GM18873 (cell line): Measurements from ENCODE around the gene PSTPIP1.

Source experiments
- ATAC-seq: cut with Tn5 transposase; IDR thresholded peaks from one replicate; pipeline ENCODE4 v1.9.1; 2021; ENCODE audit warnings: mild to moderate bottlenecking, moderate library complexity, moderate number of reproducible peaks; ENCODE audit not compliant: unreplicated experiment, low FRiP score

The PSTPIP1 gene

GRCh38 chr15:77064063-77064462 is 69.1 kb downstream of the PSTPIP1 start:
- ATAC-seq: no peak

- no peak for ATAC-seq
Measured at GRCh38 chr15:77064539-77065308, 69.8 kb downstream of the PSTPIP1 start.

GRCh38 chr15:77066971-77067690 is 72.2 kb downstream of the PSTPIP1 start:
- no peak for ATAC-seq

- no peak for ATAC-seq
Measured at GRCh38 chr15:77067691-77068367, 72.9 kb downstream of the PSTPIP1 start.

- no peak for ATAC-seq
Measured at GRCh38 chr15:77068633-77069032, 73.7 kb downstream of the PSTPIP1 start.

- no peak for ATAC-seq
Measured at GRCh38 chr15:77069521-77070121, 74.7 kb downstream of the PSTPIP1 start.

- ATAC-seq: no peak
Measured at GRCh38 chr15:77070180-77070494, 75.2 kb downstream of the PSTPIP1 start.

- peak; percentile 81 for ATAC-seq
Measured at GRCh38 chr15:77070495-77071304, 75.8 kb downstream of the PSTPIP1 start, which contains the start of gene TSPAN3. TSS of gene TSPAN3 (minus strand) at chr15:77071109. CDS start at chr15:77070954, 155 bp downstream.

- ATAC-seq: no peak
Measured at GRCh38 chr15:77071305-77072223, 76.6 kb downstream of the PSTPIP1 start.

GRCh38 chr15:77074350-77074749 is 79.4 kb downstream of the PSTPIP1 start:
- no peak for ATAC-seq

- ATAC-seq: no peak
Measured at GRCh38 chr15:77075528-77075927, 80.6 kb downstream of the PSTPIP1 start.

GRCh38 chr15:77076323-77076915 is 81.5 kb downstream of the PSTPIP1 start:
- ATAC-seq: no peak

- ATAC-seq: no peak
Measured at GRCh38 chr15:77081971-77082370, 87.0 kb downstream of the PSTPIP1 start.

GRCh38 chr15:77083381-77084160 is 88.6 kb downstream of the PSTPIP1 start:
- ATAC-seq: peak; percentile 50

- ATAC-seq: no peak
Measured at GRCh38 chr15:77084436-77084835, 89.5 kb downstream of the PSTPIP1 start.

GRCh38 chr15:77085297-77085696 is 90.4 kb downstream of the PSTPIP1 start:
- no peak for ATAC-seq
